Endothelial cell of umbilical vein (primary cell): ENCODE data around the gene JDP2. TPM values are rescaled to one million over a fixed set of nuclear protein-coding genes. Genes with fewer than 3 reads are reported as not detected.

Experiments
- BruUV-seq: library from RNA; stranded (reverse); fragments of 400-500 nt; replicated peaks from 2 replicates; lab custom pipeline; 2021; lab: Mats Ljungman, UMichigan
- CTCF ChIA-PET: fragments of 300-600, 350-600 bp; sonication (Branson Sonifier 250); formaldehyde crosslinking; loops from one replicate; lab custom pipeline; 2021; ENCODE audit warnings: antibody characterized with exemption, inconsistent platforms; lab: Charles Lee
- POLR2A ChIA-PET: fragments of 300-600, 350-600 bp; sonication (Branson Sonifier 250); formaldehyde crosslinking; loops from one replicate; lab custom pipeline; 2021; ENCODE audit warnings: antibody characterized with exemption, inconsistent platforms; lab: Charles Lee
- DNase-seq: peaks from one replicate; pipeline ENCODE4 v3.0.0-alpha.2; 2011; ENCODE audit warnings: low read depth, low spot score
- FAIRE-seq: peaks from 2 replicates; lab custom pipeline; 2011; peaks lifted over from hg19 to GRCh38; lab: Jason Lieb, UNC
- H2AFZ ChIP-seq: 2 replicates; pipeline ENCODE4 v1.6.0; 2012; ENCODE audit warnings: low read depth, low read length, control low read depth, inconsistent platforms
- H3K27ac ChIP-seq: 2 replicates; pipeline ENCODE4 v1.5.1; 2011; ENCODE audit warnings: low read depth, mild to moderate bottlenecking, control low read depth, low read length, moderate library complexity; ENCODE audit not compliant: insufficient read depth
- H3K27me3 ChIP-seq, 2 experiments: 2 replicates each; pipeline versions ENCODE4 v1.6.0 to v1.6.1; 2011; ENCODE audit warnings: low read length in 2 of 2, mixed read lengths in 1 of 2; ENCODE audit not compliant: control insufficient read depth in 2 of 2, insufficient read depth in 2 of 2
- H3K36me3 ChIP-seq, 2 experiments: 2 replicates in 1 of 2; 3 replicates in 1 of 2; pipeline ENCODE4 v1.5.1; 2011; ENCODE audit warnings: low read length in 2 of 2, mild to moderate bottlenecking in 1 of 2, moderate library complexity in 1 of 2; ENCODE audit not compliant: control insufficient read depth in 2 of 2, insufficient read depth in 2 of 2; ENCODE audit errors: extremely low read depth in 1 of 2
- H3K4me1 ChIP-seq: 3 replicates; pipeline ENCODE4 v1.5.1; 2011; ENCODE audit warnings: mild to moderate bottlenecking, low read length; ENCODE audit not compliant: control insufficient read depth, insufficient read depth; ENCODE audit errors: extremely low read depth
- H3K4me2 ChIP-seq: 2 replicates; pipeline ENCODE4 v1.6.1; 2011; ENCODE audit warnings: low read length, control low read depth, mixed read lengths; ENCODE audit not compliant: insufficient read depth
- H3K4me3 ChIP-seq, 3 experiments: fragments of 200-600 bp in 1 of 3; sonication (generic), shearing (Covaris generic) in 1 of 3; replicated peaks in 1 of 3; 2 replicates each; pipeline ENCODE4 v1.5.1; 2011 to 2016; ENCODE audit warnings: control low read depth in 3 of 3, low read length in 3 of 3, mild to moderate bottlenecking in 2 of 3, inconsistent platforms in 1 of 3, low read depth in 1 of 3, moderate library complexity in 1 of 3; ENCODE audit not compliant: insufficient read depth in 1 of 3
- H3K79me2 ChIP-seq: 2 replicates; pipeline ENCODE4 v1.6.0; 2012; ENCODE audit warnings: low read length, inconsistent platforms; ENCODE audit not compliant: control insufficient read depth, insufficient read depth
- H3K9ac ChIP-seq: replicated peaks from 2 replicates; pipeline ENCODE3; 2011; ENCODE audit warnings: low read length, control low read depth; ENCODE audit not compliant: insufficient read depth; ENCODE audit errors: extremely low read depth
- H3K9me1 ChIP-seq: replicated peaks from 3 replicates; pipeline ENCODE4 v1.6.0; 2011; ENCODE audit warnings: mild to moderate bottlenecking, low read length; ENCODE audit not compliant: control insufficient read depth, insufficient read depth; ENCODE audit errors: extremely low read depth
- H3K9me3 ChIP-seq: replicated peaks from 2 replicates; pipeline ENCODE4 v1.5.1; 2012; ENCODE audit warnings: low read length, inconsistent platforms; ENCODE audit not compliant: control insufficient read depth, insufficient read depth
- H4K20me1 ChIP-seq: replicated peaks from 2 replicates; pipeline ENCODE3; 2011; ENCODE audit warnings: mild to moderate bottlenecking, low read length; ENCODE audit not compliant: control insufficient read depth, insufficient read depth; ENCODE audit errors: extremely low read depth
- CTCF ChIP-seq, 2 donors: IDR thresholded peaks; 1 replicate in 1 of 2; 2 replicates in 1 of 2; pipeline ENCODE4 v1.5.1; 2011; ENCODE audit warnings: low read length in 2 of 2, mild to moderate bottlenecking in 2 of 2, moderate library complexity in 2 of 2, control low read depth in 1 of 2, inconsistent platforms in 1 of 2, low read depth in 1 of 2; ENCODE audit not compliant: insufficient read depth in 1 of 2; ENCODE audit errors: extremely low read depth in 1 of 2
- EZH2 ChIP-seq: IDR thresholded peaks from 2 replicates; pipeline ENCODE4 v1.6.1; 2012; ENCODE audit warnings: borderline replicate concordance, low read depth, mild to moderate bottlenecking, moderate library complexity, low read length, inconsistent platforms; ENCODE audit not compliant: severe bottlenecking
- FOS ChIP-seq: IDR thresholded peaks from 2 replicates; pipeline ENCODE4 v1.6.1; 2011; ENCODE audit warnings: mild to moderate bottlenecking, low read length, moderate library complexity, borderline replicate concordance; ENCODE audit not compliant: insufficient read depth
- GATA2 ChIP-seq: IDR thresholded peaks from 2 replicates; pipeline ENCODE4 v1.7.0; 2011; ENCODE audit warnings: low read depth, mild to moderate bottlenecking, moderate library complexity, mixed read lengths, low read length; ENCODE audit not compliant: insufficient read length, insufficient read depth
- JUN ChIP-seq: IDR thresholded peaks from 2 replicates; pipeline ENCODE4 v1.6.1; 2011; ENCODE audit warnings: borderline replicate concordance, low read depth; ENCODE audit not compliant: insufficient read length, insufficient read depth
- MAX ChIP-seq: IDR thresholded peaks from 2 replicates; pipeline ENCODE4 v1.6.1; 2011; ENCODE audit not compliant: insufficient read depth, insufficient read length
- MYC ChIP-seq: IDR thresholded peaks from one replicate; pipeline ENCODE4 v1.6.1; 2011; ENCODE audit warnings: mild to moderate bottlenecking, low read depth, low read length
- POLR2A ChIP-seq: IDR thresholded peaks from 2 replicates; pipeline ENCODE4 v1.6.1; 2012; ENCODE audit warnings: low read depth, mild to moderate bottlenecking, control low read depth, low read length
- POLR2AphosphoS5 ChIP-seq: IDR thresholded peaks from 2 replicates; pipeline ENCODE4 v1.6.1; 2012; ENCODE audit warnings: low read depth, mild to moderate bottlenecking, control low read depth, low read length, moderate library complexity; ENCODE audit not compliant: insufficient read depth
- dilution Hi-C: fragments of 300-500 bp; cut with MboI; formaldehyde crosslinking; loops from one replicate; pipeline ENCODE4 v1.15.0; 2019; ENCODE audit warnings: low sequenced_read_pairs; ENCODE audit not compliant: extremely low pct_ligation_motif_present
- intact Hi-C: fragments of 100-400 bp; cut with micrococcal nuclease; formaldehyde crosslinking; loops from one replicate; pipeline ENCODE4 v1.10.0; 2022
- polyA plus RNA-seq, 4 experiments: library from polyadenylated mRNA; depleted of rRNA in 3 of 4; stranded (reverse) in 3 of 4; unstranded in 1 of 4; fragments of >200 nt; gene quantifications; 2 replicates each; pipeline versions ENCODE4 v1.2.1 to v1.2.3, GENCODE V29; 2011 to 2012; ENCODE audit warnings: missing spikeins in 1 of 4
- total RNA-seq: library from RNA; stranded (reverse); gene quantifications from 2 replicates; pipeline ENCODE4 v1.2.3, GENCODE V29; 2021

JDP2 gene
- total and polyA plus RNA-seq, 2 donors (not counting 3 experiments of a cell fraction or from before 2014, with no cell fraction given) = 3.2 to 10.6 TPM

- CTCF ChIA-PET = interaction anchor here (1.2 kb wide), 1 partner anchor 132 kb away, joined by 5 read pairs; no protein-coding TSS in a partner anchor
- Histone ChIP-seq H3K4me2 (no peak overlapping the region), H3K4me3 (no peak overlapping the region), H3K36me3 (no peaks in the 10 kb centered on the region), H3K9me1 (no peaks in the 10 kb centered on the region), H3K9ac (no peak overlapping the region), H3K27me3 (peaks cover 4 to 17% of the 10 kb centered on the region in 2 experiments), H3K27ac (no peak overlapping the region), H3K9me3 (no peaks in the 10 kb centered on the region), H2AFZ (no peak overlapping the region), H3K79me2 (no peaks in the 10 kb centered on the region), H4K20me1 (no peaks in the 10 kb centered on the region), H3K4me1 (no peaks in the 10 kb centered on the region)
- POLR2A ChIA-PET = no interaction called here
- DNase-seq (no peak), FAIRE-seq (peak; percentile 40)
- intact Hi-C loops (loop anchor here (5.0 kb wide), 2 partner anchors 58 to 117 kb away; no protein-coding TSS in a partner anchor), dilution Hi-C loops (no loop called here)
- TSS peak; percentile 28 for BruUV-seq
- TF ChIP-seq POLR2AphosphoS5 (no peak), JUN (no peak), POLR2A (no peak), CTCF (IDR thresholded peaks at IDR 0.05; ENCODE audit: extremely low read depth in 1 of 2, insufficient read depth in 1 of 2, low read depth in 1 of 2, low read length in 2 of 2) (no peak), MAX (no peak), MYC (no peak), FOS (no peak), GATA2 (no peak), EZH2 (no peak)
Observed at GRCh38 chr14:75429562-75429961, 1.7 kb downstream of the JDP2 start.
